A673 (cell line): ENCODE data around the gene P2RX2. TPM values are rescaled to one million over a fixed set of nuclear protein-coding genes. Genes with fewer than 3 reads are reported as not detected.
A peak's percentile ranks its signal among the peaks of the same experiment; 100 is the strongest.

Experiments used
- BruUV-seq: library from RNA; stranded (reverse); fragments of 400-500 nt; replicated peaks from 2 replicates; lab custom pipeline; 2021; lab: Mats Ljungman, UMichigan
- CTCF ChIA-PET: fragments of 300-600 bp; sonication (Branson Sonifier 250); formaldehyde crosslinking; loops from one replicate; lab custom pipeline; 2022; ENCODE audit warnings: antibody characterized with exemption; lab: Charles Lee
- POLR2A ChIA-PET: fragments of 300-600 bp; sonication (Branson Sonifier 250); formaldehyde crosslinking; loops from one replicate; lab custom pipeline; 2022; ENCODE audit warnings: antibody characterized with exemption; ENCODE audit not compliant: low non-redundant PET; lab: Charles Lee
- DNase-seq: peaks from one replicate; pipeline ENCODE4 v3.0.0-alpha.2; 2015; ENCODE audit warnings: low spot score
- H3K27ac ChIP-seq: fragments of 200-600 bp; sonication (generic); 2 replicates; pipeline ENCODE4 v1.5.1; 2016; ENCODE audit warnings: mixed run types, low read depth, mild to moderate bottlenecking, mixed read lengths, antibody characterized with exemption, low read length; ENCODE audit not compliant: poor library complexity, severe bottlenecking
- H3K27me3 ChIP-seq: fragments of 200-600 bp; sonication (generic); replicated peaks from 2 replicates; pipeline ENCODE4 v1.6.1; 2017; ENCODE audit warnings: mixed run types, low read depth, mild to moderate bottlenecking, mixed read lengths, antibody characterized with exemption, low read length; ENCODE audit not compliant: insufficient read depth, poor library complexity
- H3K36me3 ChIP-seq: fragments of 200-600 bp; sonication (generic); 2 replicates; pipeline ENCODE4 v1.6.1; 2016; ENCODE audit warnings: mixed run types, mild to moderate bottlenecking, mixed read lengths, antibody characterized with exemption, low read length; ENCODE audit not compliant: insufficient read depth, poor library complexity, severe bottlenecking
- H3K4me1 ChIP-seq: fragments of 200-600 bp; sonication (generic); 2 replicates; pipeline ENCODE4 v1.6.1; 2017; ENCODE audit warnings: mixed run types, mild to moderate bottlenecking, mixed read lengths, antibody characterized with exemption, low read length; ENCODE audit not compliant: insufficient read depth, poor library complexity, severe bottlenecking
- H3K4me3 ChIP-seq: fragments of 200-600 bp; sonication (generic); 2 replicates; pipeline ENCODE4 v1.5.1; 2016; ENCODE audit warnings: low read depth, mixed run types, mild to moderate bottlenecking, mixed read lengths, low read length; ENCODE audit not compliant: poor library complexity, severe bottlenecking
- H3K9me3 ChIP-seq: fragments of 200-600 bp; sonication (generic); 2 replicates; pipeline ENCODE4 v1.6.1; 2016; ENCODE audit warnings: mixed run types, low read depth, mild to moderate bottlenecking, mixed read lengths, antibody characterized with exemption, low read length; ENCODE audit not compliant: poor library complexity, severe bottlenecking
- CTCF ChIP-seq: fragments of 300-800, 200-600 bp; sonication (generic); conservative IDR thresholded peaks from 2 replicates; pipeline ENCODE4 v1.5.1; 2017; ENCODE audit warnings: low read depth, mild to moderate bottlenecking, antibody characterized with exemption, low read length, moderate library complexity, mixed read lengths
- EZH2 ChIP-seq: fragments of 200-600 bp; sonication (generic); IDR thresholded peaks from 2 replicates; pipeline ENCODE4 v1.6.1; 2017; ENCODE audit warnings: borderline replicate concordance, low read depth, mild to moderate bottlenecking, mixed read lengths, antibody characterized with exemption, low read length; ENCODE audit not compliant: poor library complexity, severe bottlenecking
- intact Hi-C: fragments of 100-400 bp; cut with micrococcal nuclease; formaldehyde crosslinking; loops from one replicate; pipeline ENCODE4 v1.10.0; 2022; ENCODE audit not compliant: unreplicated experiment
- total RNA-seq: library from RNA; stranded (reverse); gene quantifications from 2 replicates; pipeline ENCODE4 v1.2.3, GENCODE V29; 2021

The P2RX2 gene
- total RNA-seq, 1 experiment from 2014 or later: not detected

GRCh38 chr12:132593071-132593470 is 25.5 kb upstream of the P2RX2 start:
- Histone ChIP-seq H3K36me3 (no peaks in the 10 kb centered on the region), H3K4me3 (no peak overlapping the region), H3K27ac (no peak overlapping the region), H3K9me3 (no peaks in the 10 kb centered on the region), H3K27me3 (no peaks in the 10 kb centered on the region), H3K4me1 (peaks cover 6% of the 10 kb centered on the region)
- CTCF ChIA-PET: no interaction called here
- intact Hi-C loops: no loop called here
- POLR2A ChIA-PET: no interaction called here
- no peak for TF ChIP-seq EZH2
- no peak for TF ChIP-seq CTCF
- no TSS peak for BruUV-seq
- DNase-seq: no peak

GRCh38 chr12:132593521-132593920 is 25.1 kb upstream of the P2RX2 start:
- BruUV-seq: no TSS peak
- H3K4me1 ChIP-seq: peaks cover 6% of the 10 kb centered on the region
- POLR2A ChIA-PET: no interaction called here
- no peak for TF ChIP-seq EZH2
- no peak for TF ChIP-seq CTCF
- CTCF ChIA-PET: no interaction called here
- no peaks in the 10 kb centered on the region for H3K27me3 ChIP-seq
- H3K36me3 ChIP-seq: no peaks in the 10 kb centered on the region
- no peak for DNase-seq
- no peaks in the 10 kb centered on the region for H3K9me3 ChIP-seq
- intact Hi-C loops: no loop called here
- H3K4me3 ChIP-seq: peak overlapping the region; percentile 7
- H3K27ac ChIP-seq: no peak overlapping the region

GRCh38 chr12:132593938-132594358 is 24.6 kb upstream of the P2RX2 start:
- Histone ChIP-seq H3K9me3 (no peaks in the 10 kb centered on the region), H3K4me3 (peak overlapping the region; percentile 7), H3K27ac (no peak overlapping the region), H3K36me3 (no peaks in the 10 kb centered on the region), H3K4me1 (peaks cover 6% of the 10 kb centered on the region), H3K27me3 (no peaks in the 10 kb centered on the region)
- intact Hi-C loops: no loop called here
- CTCF ChIA-PET: no interaction called here
- TF ChIP-seq EZH2 (no peak), CTCF (no peak)
- BruUV-seq: no TSS peak
- POLR2A ChIA-PET: no interaction called here
- DNase-seq: peak; percentile 97
